Osteocyte (in vitro differentiated cells): Measurements from ENCODE around the gene ZMIZ1. TPM values are rescaled to one million over a fixed set of nuclear protein-coding genes. Genes with fewer than 3 reads are reported as not detected.

Experiments used
- DNase-seq: peaks from one replicate; pipeline ENCODE4 v3.0.0; 2021; ENCODE audit warnings: mixed read lengths; ENCODE audit not compliant: unreplicated experiment; ENCODE audit errors: extremely low spot score
- H3K27ac Mint-ChIP-seq: one replicate; pipeline ENCODE4 v1.8.0; 2021; ENCODE audit warnings: mild to moderate bottlenecking, mixed read lengths; ENCODE audit not compliant: unreplicated experiment
- H3K27me3 Mint-ChIP-seq: one replicate; pipeline ENCODE4 v1.8.0; 2021; ENCODE audit warnings: mixed read lengths; ENCODE audit not compliant: unreplicated experiment
- H3K36me3 Mint-ChIP-seq: one replicate; pipeline ENCODE4 v1.8.0; 2021; ENCODE audit warnings: mixed read lengths; ENCODE audit not compliant: unreplicated experiment
- H3K4me1 Mint-ChIP-seq: one replicate; pipeline ENCODE4 v1.8.0; 2021; ENCODE audit warnings: mixed read lengths; ENCODE audit not compliant: unreplicated experiment
- H3K4me3 Mint-ChIP-seq: one replicate; pipeline ENCODE4 v1.8.0; 2021; ENCODE audit warnings: mild to moderate bottlenecking, moderate library complexity, mixed read lengths; ENCODE audit not compliant: unreplicated experiment
- H3K9me3 Mint-ChIP-seq: one replicate; pipeline ENCODE4 v1.8.0; 2021; ENCODE audit warnings: mixed read lengths; ENCODE audit not compliant: unreplicated experiment
- CTCF ChIP-seq: fragments of 200-600 bp; sonication (generic); IDR thresholded peaks from 2 replicates; pipeline ENCODE4 v1.5.0; 2021; ENCODE audit warnings: antibody characterized with exemption, mild to moderate bottlenecking, moderate library complexity
- total RNA-seq: library from RNA; stranded (reverse); gene quantifications from 2 replicates; pipeline ENCODE4 v1.2.1, GENCODE V29; 2021

ZMIZ1 gene
- total RNA-seq, 1 donor from 2014 or later, result 90.5 TPM

GRCh38 chr10:79170993-79171392 is 102.2 kb downstream of the ZMIZ1 start:
- no peak for TF ChIP-seq CTCF
- Mint-ChIP-seq H3K27ac (no peak overlapping the region), H3K4me1 (peaks cover 33% of the 10 kb centered on the region), H3K4me3 (no peak overlapping the region), H3K36me3 (peaks cover 36% of the 10 kb centered on the region), H3K9me3 (no peaks in the 10 kb centered on the region), H3K27me3 (no peaks in the 10 kb centered on the region)
- DNase-seq, result no peak

DNA sequence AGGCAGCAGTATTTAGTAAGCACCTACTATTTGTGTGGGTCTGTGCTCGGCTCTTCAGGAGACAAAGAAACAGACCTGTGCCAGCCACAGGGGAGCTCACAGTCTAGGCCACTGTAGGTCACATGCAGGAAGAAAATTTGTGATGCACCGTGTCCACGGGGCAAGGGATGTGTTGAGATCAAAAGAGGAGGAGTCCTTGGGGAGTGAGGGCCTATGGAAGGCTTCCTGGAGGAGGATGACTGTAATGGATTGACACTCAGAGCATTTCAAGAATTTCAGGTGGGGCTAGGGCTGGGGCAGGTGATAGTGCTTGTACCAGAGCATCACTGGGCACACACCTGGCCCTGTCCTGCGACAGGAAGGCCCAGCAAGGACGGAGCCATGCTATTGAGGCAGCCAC is 102.7 kb downstream of the ZMIZ1 start:
- peaks cover 36% of the 10 kb centered on the region for H3K36me3 Mint-ChIP-seq
- H3K4me3 Mint-ChIP-seq, result no peak overlapping the region
- no peaks in the 10 kb centered on the region for H3K27me3 Mint-ChIP-seq
- TF ChIP-seq CTCF, result no peak
- peaks cover 37% of the 10 kb centered on the region for H3K4me1 Mint-ChIP-seq
- no peak for DNase-seq
- no peaks in the 10 kb centered on the region for H3K9me3 Mint-ChIP-seq
- no peak overlapping the region for H3K27ac Mint-ChIP-seq

DNA sequence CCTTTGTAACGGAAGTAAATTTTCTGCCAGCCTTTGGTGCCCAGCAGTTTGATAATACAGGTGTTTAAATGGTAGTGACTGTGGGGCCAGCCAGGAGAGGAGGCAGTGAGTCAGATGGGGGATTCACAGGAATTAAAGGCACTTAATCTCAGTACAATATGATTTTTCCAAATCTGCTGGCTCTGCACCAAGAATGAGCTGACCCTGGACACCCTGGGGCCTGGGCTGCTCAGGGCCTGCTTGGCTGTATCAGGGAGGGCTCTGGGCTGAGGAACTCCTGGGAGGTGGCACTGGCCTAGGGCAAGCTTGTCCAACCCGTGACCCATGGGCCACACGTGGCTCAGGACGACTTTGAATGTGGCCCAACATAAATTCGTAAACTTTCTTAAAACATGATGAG is 104.1 kb downstream of the ZMIZ1 start:
- H3K4me1 Mint-ChIP-seq, result peaks cover 50% of the 10 kb centered on the region
- no peak overlapping the region for H3K27ac Mint-ChIP-seq
- TF ChIP-seq CTCF, result no peak
- H3K9me3 Mint-ChIP-seq, result no peaks in the 10 kb centered on the region
- no peaks in the 10 kb centered on the region for H3K27me3 Mint-ChIP-seq
- H3K36me3 Mint-ChIP-seq, result peaks cover 35% of the 10 kb centered on the region
- DNase-seq, result no peak
- H3K4me3 Mint-ChIP-seq, result no peak overlapping the region

- peak overlapping the region; percentile 44 for H3K27ac Mint-ChIP-seq
- H3K27me3 Mint-ChIP-seq, result no peaks in the 10 kb centered on the region
- no peaks in the 10 kb centered on the region for H3K9me3 Mint-ChIP-seq
- peaks cover 59% of the 10 kb centered on the region for H3K4me1 Mint-ChIP-seq
- no peak overlapping the region for H3K4me3 Mint-ChIP-seq
- no peak for TF ChIP-seq CTCF
- DNase-seq, result no peak
- peaks cover 28% of the 10 kb centered on the region for H3K36me3 Mint-ChIP-seq
Measured at GRCh38 chr10:79173582-79174262, 105.0 kb downstream of the ZMIZ1 start.

DNA sequence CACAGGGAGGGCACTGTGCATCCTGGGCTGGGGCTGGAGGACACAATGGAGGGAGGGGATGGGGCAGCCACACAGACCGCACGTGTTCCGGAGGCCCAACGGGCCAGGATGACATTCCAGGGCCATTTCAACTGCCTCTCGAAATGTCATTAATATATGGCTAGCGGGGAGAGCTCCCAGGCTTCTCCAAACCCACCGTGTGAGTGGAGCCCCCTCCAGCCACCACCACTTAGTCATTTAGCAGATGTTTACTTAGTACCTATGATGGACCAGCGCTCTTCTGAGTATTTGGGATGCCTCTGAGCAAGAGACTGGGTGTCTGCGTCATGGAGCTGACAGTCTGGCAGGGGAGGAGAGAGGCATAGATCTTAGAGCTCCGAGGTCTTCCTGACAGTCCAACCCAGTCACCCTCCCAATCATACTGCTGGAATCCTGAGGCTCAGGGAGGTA is 107.3 kb downstream of the ZMIZ1 start:
- peaks cover 69% of the 10 kb centered on the region for H3K4me1 Mint-ChIP-seq
- H3K36me3 Mint-ChIP-seq, result peaks cover 19% of the 10 kb centered on the region
- H3K27ac Mint-ChIP-seq, result peak overlapping the region; percentile 69
- H3K9me3 Mint-ChIP-seq, result no peaks in the 10 kb centered on the region
- H3K4me3 Mint-ChIP-seq, result no peak overlapping the region
- no peaks in the 10 kb centered on the region for H3K27me3 Mint-ChIP-seq
- DNase-seq, result no peak
- TF ChIP-seq CTCF, result no peak
